NK-92 treated with Interleukin-12 subunit alpha and Interleukin-12 subunit beta, amount 100 ng/mL, for 24 hours (cell line): ENCODE data around the gene TEDDM1.
"Not testable (repeated sequence)": the region's sequence is repeated elsewhere in the genome, so short reads cannot be mapped to it uniquely, and the experiment has no call there.

Source experiments
- DNase-seq: peaks from one replicate; lab custom pipeline; 2025; lab: John Stamatoyannopoulos, UW

TEDDM1 gene

GRCh38 chr1:182380199-182380598, 20.3 kb downstream of the TEDDM1 start:
- no peak for DNase-seq

GRCh38 chr1:182379781-182380180, 20.7 kb downstream of the TEDDM1 start:
- DNase-seq = not testable (repeated sequence)

- no peak for DNase-seq
Measured at GRCh38 chr1:182376936-182377574, 23.4 kb downstream of the TEDDM1 start.

- DNase-seq = no peak
Measured at GRCh38 chr1:182374101-182374834, 26.2 kb downstream of the TEDDM1 start.

GRCh38 chr1:182370532-182370931, 29.9 kb downstream of the TEDDM1 start:
- DNase-seq = no peak

- DNase-seq = no peak
Measured at GRCh38 chr1:182368903-182369302, 31.6 kb downstream of the TEDDM1 start.

- no peak for DNase-seq
Measured at GRCh38 chr1:182368358-182368757, 32.1 kb downstream of the TEDDM1 start.

GRCh38 chr1:182367926-182368325, 32.5 kb downstream of the TEDDM1 start:
- DNase-seq = no peak

GRCh38 chr1:182366596-182366995, 33.9 kb downstream of the TEDDM1 start:
- DNase-seq = no peak

GRCh38 chr1:182359645-182360044, 40.8 kb downstream of the TEDDM1 start:
- DNase-seq = no peak

GRCh38 chr1:182357913-182358312, 42.6 kb downstream of the TEDDM1 start:
- DNase-seq = no peak

GRCh38 chr1:182357171-182357570, 43.3 kb downstream of the TEDDM1 start:
- no peak for DNase-seq

GRCh38 chr1:182355723-182356098, 44.8 kb downstream of the TEDDM1 start:
- DNase-seq = no peak

GRCh38 chr1:182351790-182352364, 48.6 kb downstream of the TEDDM1 start:
- no peak for DNase-seq

- no peak for DNase-seq
Measured at GRCh38 chr1:182350839-182351238, 49.6 kb downstream of the TEDDM1 start.

- no peak for DNase-seq
Measured at GRCh38 chr1:182348961-182349747, 51.3 kb downstream of the TEDDM1 start.
